ENCODE data around the gene VSIG2. TPM values are rescaled to one million over a fixed set of nuclear protein-coding genes. Genes with fewer than 3 reads are reported as not detected.

Gene VSIG2
- total RNA-seq, result not detected

GRCh38 chr11:124751741-124752470 lies at the start of gene VSIG2:
VSIG2 (minus strand) TSS chr11:124752255; CDS start chr11:124752137, 118 bp downstream.
- TF ChIP-seq CTCF (IDR thresholded peaks at IDR 0.05; ENCODE audit: low read depth), result no peak

- TF ChIP-seq CTCF (IDR thresholded peaks at IDR 0.05; ENCODE audit: low read depth), result no peak
These were observed 49.0 kb upstream of the VSIG2 start for GRCh38 chr11:124801014-124801413.

GRCh38 chr11:124800226-124800929 lies 48.3 kb upstream of the VSIG2 start, which contains the start of gene MSANTD2:
MSANTD2 (minus strand) TSS chr11:124800406; CDS start chr11:124800380, 26 bp downstream.
- TF ChIP-seq CTCF (IDR thresholded peaks at IDR 0.05; ENCODE audit: low read depth), result no peak

- TF ChIP-seq CTCF (IDR thresholded peaks at IDR 0.05; ENCODE audit: low read depth), result no peak
These were observed 47.5 kb upstream of the VSIG2 start for GRCh38 chr11:124799348-124800225.

GRCh38 chr11:124798991-124799347 lies 46.9 kb upstream of the VSIG2 start:
- TF ChIP-seq CTCF (IDR thresholded peaks at IDR 0.05; ENCODE audit: low read depth), result no peak

GRCh38 chr11:124796312-124796711 lies 44.3 kb upstream of the VSIG2 start:
- no peak for TF ChIP-seq CTCF (IDR thresholded peaks at IDR 0.05; ENCODE audit: low read depth)

Data from subcutaneous adipose tissue (tissue), 4 donors.